Activated CD8-positive, alpha-beta T cell treated with anti-CD3 and anti-CD28 coated beads, Interleukin-2, amount 10 ng/mL, durations not matched to agents 7 days and 5 days (primary cell): Measurements from ENCODE around the gene UFSP1. TPM values are rescaled to one million over a fixed set of nuclear protein-coding genes. Genes with fewer than 3 reads are reported as not detected.
"Not testable (repeated sequence)": the region's sequence is repeated elsewhere in the genome, so short reads cannot be mapped to it uniquely, and the experiment has no call there.

Source experiments
- ATAC-seq: fragments of 150-1000 bp; cut with Tn5 transposase; one replicate; pipeline ENCODE4 v1.10.0; 2021; ENCODE audit warnings: moderate library complexity
- CTCF ChIA-PET: fragments of 350-600 bp; sonication (Branson Sonifier 250); formaldehyde crosslinking; loops from one replicate; lab custom pipeline; 2021; ENCODE audit warnings: antibody characterized with exemption; lab: Charles Lee
- POLR2A ChIA-PET: fragments of 350-600 bp; sonication (Branson Sonifier 250); formaldehyde crosslinking; loops from one replicate; lab custom pipeline; 2021; ENCODE audit warnings: antibody characterized with exemption; lab: Charles Lee
- DNase-seq: peaks from one replicate; pipeline ENCODE4 v3.0.0-alpha.2; 2020
- H3K27ac Mint-ChIP-seq: one replicate; pipeline ENCODE4 v1.8.0; 2021; ENCODE audit warnings: mild to moderate bottlenecking, mixed read lengths
- H3K27me3 Mint-ChIP-seq: one replicate; pipeline ENCODE4 v1.8.0; 2021; ENCODE audit warnings: low read depth, mixed read lengths
- H3K36me3 Mint-ChIP-seq: one replicate; pipeline ENCODE4 v1.8.0; 2021; ENCODE audit warnings: low read depth, mixed read lengths
- H3K4me1 Mint-ChIP-seq: one replicate; pipeline ENCODE4 v1.8.0; 2021; ENCODE audit warnings: low read depth, mixed read lengths
- H3K4me3 Mint-ChIP-seq: one replicate; pipeline ENCODE4 v1.8.0; 2021; ENCODE audit warnings: mild to moderate bottlenecking, mixed read lengths
- H3K9me3 Mint-ChIP-seq: one replicate; pipeline ENCODE4 v1.8.0; 2022; ENCODE audit warnings: mixed read lengths; ENCODE audit not compliant: insufficient read depth
- total RNA-seq, 2 experiments: library from RNA; stranded (reverse); gene quantifications; one replicate each; pipeline ENCODE4 v1.2.3, GENCODE V29; 2021

UFSP1 gene
- total RNA-seq: 1 to 10 TPM; 2.0 to 3.7 TPM

DNA sequence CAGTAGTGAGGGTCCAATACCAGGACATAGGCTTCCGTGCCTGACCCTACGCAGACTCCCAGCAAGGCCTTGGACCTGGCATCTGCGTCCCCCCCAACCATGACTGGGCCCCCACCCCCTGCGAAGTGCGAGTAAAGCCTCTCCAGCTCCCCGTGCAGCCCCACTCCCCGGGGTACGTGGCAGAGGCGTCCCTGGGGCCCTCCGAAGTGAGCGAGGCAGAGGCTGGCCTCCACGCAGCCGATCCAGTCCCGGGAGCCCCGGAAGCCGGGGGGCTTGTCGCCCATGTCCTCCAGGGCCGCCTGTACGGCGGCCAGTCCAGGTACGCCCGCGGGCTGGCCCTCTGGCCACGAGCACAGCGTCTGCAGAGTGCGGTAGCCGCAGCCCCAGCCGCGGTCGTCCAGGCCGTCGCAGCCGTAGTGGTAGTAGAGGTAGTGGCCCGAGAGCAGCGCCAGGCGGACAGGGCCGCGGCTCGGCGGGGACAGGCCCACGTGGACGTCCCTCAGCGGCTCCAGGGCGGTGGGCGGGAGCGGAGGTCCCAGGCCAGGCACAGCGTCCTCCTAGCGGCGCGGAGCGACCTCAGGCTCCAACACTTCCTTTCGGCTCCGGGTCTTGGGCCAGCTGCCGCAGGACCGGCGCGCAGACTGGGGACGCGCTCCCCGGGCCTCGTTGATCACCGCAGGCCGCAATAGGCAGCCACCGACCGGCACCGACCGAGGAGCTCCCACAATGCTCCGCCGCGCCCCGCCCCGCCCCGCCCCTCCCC lies at the start of gene UFSP1:
Gene UFSP1, minus strand, starts transcription at position 728 of the 763 bp plus-strand sequence. Its CDS starts 444 bp downstream, at position 284.
- H3K4me1 Mint-ChIP-seq: peaks cover 50% of the 10 kb centered on the region
- ChIA-PET CTCF (interaction anchor here (0.6 to 1.5 kb wide), 13 partner anchors 11 to 355 kb away, joined by 3 to 13 read pairs (median 6); partner anchors contain the start of genes POP7, SLC12A9 and SRRT), POLR2A (interaction anchor here (0.7 to 5.4 kb wide), 5 partner anchors 13 to 328 kb away, joined by 3 to 115 read pairs (median 4); partner anchors contain the start of genes PLOD3, SRRT, TRIM56 and ZNHIT1)
- peaks cover 46% of the 10 kb centered on the region for H3K36me3 Mint-ChIP-seq
- peak within 1 kb of the TSS; percentile 91 for H3K27ac Mint-ChIP-seq
- ATAC-seq: peak; percentile 53
- H3K27me3 Mint-ChIP-seq: peaks cover 19% of the 10 kb centered on the region
- no peak for DNase-seq
- no peaks in the 10 kb centered on the region for H3K9me3 Mint-ChIP-seq
- H3K4me3 Mint-ChIP-seq: peak within 1 kb of the TSS; percentile 82

DNA sequence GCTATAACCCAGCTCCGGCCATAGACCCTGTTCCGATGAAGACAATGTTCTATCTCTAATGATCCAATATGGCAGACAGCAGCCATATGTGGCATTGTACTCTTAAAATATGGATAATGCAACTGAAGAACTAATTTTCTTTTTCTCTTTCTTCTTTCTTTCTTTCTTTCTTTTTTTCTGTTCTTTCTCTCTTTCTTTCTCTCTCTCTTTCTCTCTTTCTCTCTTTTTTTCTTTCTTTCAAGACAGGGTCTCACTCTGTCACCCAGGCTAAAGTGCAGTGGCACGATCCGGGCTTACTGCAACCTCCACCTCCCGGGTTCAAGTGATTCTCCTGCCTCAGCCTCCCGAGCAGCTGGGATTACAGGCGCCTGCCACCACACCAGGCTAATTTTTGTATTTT lies 46.7 kb upstream of the UFSP1 start:
- POLR2A ChIA-PET, H3K9me3 Mint-ChIP-seq, H3K27ac Mint-ChIP-seq, CTCF ChIA-PET, H3K4me3 Mint-ChIP-seq, H3K36me3 Mint-ChIP-seq, ATAC-seq, DNase-seq, H3K27me3 Mint-ChIP-seq, H3K4me1 Mint-ChIP-seq: not testable (repeated sequence)

DNA sequence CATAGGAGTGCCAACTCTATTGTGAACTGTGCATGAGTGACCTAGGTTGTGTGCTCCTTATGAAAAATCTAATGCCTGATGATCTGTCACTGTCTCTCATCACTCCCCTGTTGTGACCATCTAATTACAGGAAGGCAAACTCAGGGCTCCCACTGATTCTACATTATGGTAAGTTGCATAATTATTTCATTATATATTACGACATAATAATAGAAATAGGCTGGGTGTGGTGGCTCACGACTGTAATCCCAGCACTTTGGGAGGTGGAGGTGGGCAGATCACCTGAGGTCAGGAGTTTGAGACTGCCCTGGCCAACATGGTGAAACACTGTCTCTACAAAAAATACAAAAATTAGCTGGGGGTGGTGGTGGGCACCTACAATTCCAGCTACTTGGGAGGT lies 45.9 kb upstream of the UFSP1 start:
- H3K27ac Mint-ChIP-seq, H3K36me3 Mint-ChIP-seq, DNase-seq, ATAC-seq, H3K4me3 Mint-ChIP-seq, H3K9me3 Mint-ChIP-seq, CTCF ChIA-PET, H3K27me3 Mint-ChIP-seq, POLR2A ChIA-PET, H3K4me1 Mint-ChIP-seq: not testable (repeated sequence)

DNA sequence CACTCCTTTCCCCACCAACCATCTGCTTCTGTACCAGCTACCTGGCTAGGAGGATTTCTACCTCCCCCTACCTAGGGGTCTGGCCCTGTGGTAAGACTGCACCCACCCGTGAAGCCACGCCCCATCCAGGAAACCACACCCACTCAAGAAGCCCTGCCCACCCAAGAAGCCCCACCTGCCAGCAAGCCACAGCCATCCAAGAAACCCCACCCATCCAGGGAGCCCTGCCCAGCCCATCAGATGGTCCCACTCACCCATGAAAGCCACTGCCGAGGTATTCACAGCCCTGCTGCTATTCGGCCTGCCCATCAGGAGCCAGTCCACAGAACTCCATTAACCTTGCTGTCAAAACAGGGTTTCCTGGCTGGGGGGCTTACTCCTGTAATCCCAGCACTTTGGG lies 44.2 kb upstream of the UFSP1 start:
- no peak for ATAC-seq
- no peaks in the 10 kb centered on the region for H3K4me1 Mint-ChIP-seq
- ChIA-PET CTCF (no interaction called here), POLR2A (no interaction called here)
- DNase-seq: no peak
- no peak overlapping the region for H3K4me3 Mint-ChIP-seq
- no peaks in the 10 kb centered on the region for H3K9me3 Mint-ChIP-seq
- H3K27me3 Mint-ChIP-seq: peaks cover 6% of the 10 kb centered on the region
- H3K27ac Mint-ChIP-seq: no peak overlapping the region
- no peaks in the 10 kb centered on the region for H3K36me3 Mint-ChIP-seq

DNA sequence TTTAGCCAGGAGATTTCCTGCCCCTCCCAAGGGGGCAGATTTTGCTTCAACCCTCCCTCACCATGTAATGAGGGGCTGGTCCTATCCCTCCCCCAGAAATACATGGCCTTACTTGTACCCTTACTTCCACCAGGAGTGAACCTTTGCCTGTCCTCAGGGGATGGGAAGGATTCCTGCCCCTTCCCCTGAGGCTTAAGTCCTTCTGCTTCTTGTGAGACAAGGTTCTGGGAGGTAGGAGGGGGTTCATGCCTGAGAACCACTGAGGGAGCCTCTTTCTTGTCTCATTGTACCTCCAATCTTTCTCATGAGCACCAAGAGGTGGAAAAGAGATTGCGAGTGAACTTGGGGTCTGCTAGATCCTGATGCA lies 40.3 kb upstream of the UFSP1 start:
- ATAC-seq (no peak), DNase-seq (no peak)
- H3K27ac Mint-ChIP-seq: no peak overlapping the region
- peaks cover 3% of the 10 kb centered on the region for H3K27me3 Mint-ChIP-seq
- CTCF ChIA-PET: no interaction called here
- H3K36me3 Mint-ChIP-seq: no peaks in the 10 kb centered on the region
- no peaks in the 10 kb centered on the region for H3K4me1 Mint-ChIP-seq
- POLR2A ChIA-PET: no interaction called here
- no peaks in the 10 kb centered on the region for H3K9me3 Mint-ChIP-seq
- H3K4me3 Mint-ChIP-seq: no peak overlapping the region

DNA sequence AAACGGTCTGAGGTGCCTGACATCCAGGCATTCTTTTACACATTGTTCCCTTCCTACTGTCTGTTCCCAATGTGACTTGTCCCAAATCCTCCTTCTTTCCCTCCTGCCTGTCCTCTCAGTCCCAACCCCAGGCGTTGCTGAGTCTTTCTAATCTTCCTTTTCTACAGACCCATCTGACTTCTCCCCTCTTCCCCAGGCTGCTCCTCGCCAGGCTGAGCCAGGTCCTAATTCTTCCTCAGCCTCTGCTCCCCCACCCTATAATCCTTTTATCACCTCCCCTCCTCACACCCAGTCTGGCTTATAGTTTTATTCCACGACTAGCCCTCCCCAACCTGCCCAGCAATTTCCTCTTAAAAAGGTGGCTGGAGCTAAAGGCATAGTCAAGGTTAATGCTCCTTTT lies 34.1 kb upstream of the UFSP1 start:
- H3K4me3 Mint-ChIP-seq, H3K4me1 Mint-ChIP-seq, H3K27ac Mint-ChIP-seq, POLR2A ChIA-PET, ATAC-seq, DNase-seq, CTCF ChIA-PET, H3K9me3 Mint-ChIP-seq, H3K36me3 Mint-ChIP-seq: not testable (repeated sequence)
- peaks cover 12% of the 10 kb centered on the region for H3K27me3 Mint-ChIP-seq

DNA sequence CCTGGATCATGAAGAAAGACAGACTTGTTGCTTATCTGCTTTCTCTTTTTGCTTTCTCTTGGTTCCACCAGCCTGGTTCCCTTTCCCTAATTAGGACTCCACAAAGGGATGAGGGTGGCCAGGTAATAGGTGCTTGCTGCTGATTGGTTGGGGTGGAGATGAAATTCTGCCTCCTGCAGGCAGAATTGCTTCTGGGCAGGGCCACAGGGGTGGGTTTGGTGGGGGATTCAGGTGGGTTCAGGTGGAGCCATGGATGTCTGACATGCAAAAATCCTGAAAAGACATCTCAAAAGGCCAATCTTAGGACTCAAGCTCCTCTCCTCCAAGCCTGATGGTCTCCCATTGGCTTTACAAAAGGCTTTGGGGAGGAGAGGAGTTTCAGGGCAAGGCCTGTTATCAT lies 31.5 kb upstream of the UFSP1 start:
- Mint-ChIP-seq H3K27me3 (peaks cover 12% of the 10 kb centered on the region), H3K9me3 (no peaks in the 10 kb centered on the region), H3K36me3 (no peaks in the 10 kb centered on the region), H3K4me1 (no peaks in the 10 kb centered on the region), H3K27ac (no peak overlapping the region), H3K4me3 (no peak overlapping the region)
- ChIA-PET CTCF (no interaction called here), POLR2A (no interaction called here)
- ATAC-seq: no peak
- DNase-seq: no peak

DNA sequence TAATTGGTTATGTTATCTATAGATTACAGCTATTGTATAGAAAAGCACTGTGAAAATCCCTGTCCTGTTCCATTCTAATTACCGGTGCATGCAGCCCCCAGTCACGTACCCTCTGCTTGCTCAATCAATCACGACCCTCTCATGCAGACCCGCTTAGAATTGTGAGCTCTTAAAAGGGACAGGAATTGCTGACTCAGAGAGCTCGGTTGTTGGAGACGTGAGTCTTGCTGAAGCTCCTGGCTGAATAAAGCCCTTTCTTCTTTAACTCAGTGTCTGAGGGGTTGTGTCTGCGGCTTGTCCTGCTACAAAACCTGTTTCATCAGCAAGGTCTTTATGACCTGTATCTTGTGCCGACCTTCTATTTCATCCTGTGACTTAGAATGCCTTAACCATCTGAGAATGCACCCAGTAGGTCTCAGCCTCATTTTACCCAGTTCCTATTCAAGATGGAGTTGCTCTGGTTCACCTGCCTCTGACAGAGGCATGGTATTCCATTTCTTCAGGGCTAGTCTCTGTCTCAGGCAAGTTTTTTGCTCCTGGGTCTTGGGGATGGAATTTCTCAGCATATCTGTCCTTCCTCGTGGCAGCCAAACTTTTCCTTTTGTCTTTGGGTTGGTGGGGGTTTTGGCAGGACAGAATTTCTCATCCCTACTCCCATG lies 30.4 kb upstream of the UFSP1 start:
- H3K27ac Mint-ChIP-seq, H3K4me3 Mint-ChIP-seq, H3K4me1 Mint-ChIP-seq, CTCF ChIA-PET, H3K9me3 Mint-ChIP-seq, DNase-seq, POLR2A ChIA-PET, ATAC-seq, H3K36me3 Mint-ChIP-seq: not testable (repeated sequence)
- peaks cover 12% of the 10 kb centered on the region for H3K27me3 Mint-ChIP-seq

DNA sequence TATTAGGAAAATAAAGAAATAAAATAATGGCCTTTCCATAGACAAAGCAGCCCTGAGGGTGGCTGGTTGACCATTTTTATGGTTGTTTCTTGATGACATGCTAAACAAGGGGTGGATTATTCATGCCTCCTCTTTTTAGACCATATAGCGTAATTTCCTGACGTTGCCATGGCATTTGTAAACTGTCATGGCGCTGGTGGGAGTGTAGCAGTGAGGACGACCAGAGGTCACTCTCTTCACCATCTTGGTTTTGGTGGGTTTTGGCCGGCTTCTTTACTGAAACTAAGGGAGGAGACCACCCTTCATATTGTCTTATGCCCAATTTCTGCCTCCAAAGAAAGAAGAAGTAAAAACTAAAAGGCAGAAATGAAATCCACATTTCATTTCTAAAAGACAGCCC lies 29.8 kb upstream of the UFSP1 start:
- peaks cover 12% of the 10 kb centered on the region for H3K27me3 Mint-ChIP-seq
- DNase-seq, H3K27ac Mint-ChIP-seq, ATAC-seq, H3K4me1 Mint-ChIP-seq, H3K36me3 Mint-ChIP-seq, POLR2A ChIA-PET, H3K4me3 Mint-ChIP-seq, CTCF ChIA-PET, H3K9me3 Mint-ChIP-seq: not testable (repeated sequence)

DNA sequence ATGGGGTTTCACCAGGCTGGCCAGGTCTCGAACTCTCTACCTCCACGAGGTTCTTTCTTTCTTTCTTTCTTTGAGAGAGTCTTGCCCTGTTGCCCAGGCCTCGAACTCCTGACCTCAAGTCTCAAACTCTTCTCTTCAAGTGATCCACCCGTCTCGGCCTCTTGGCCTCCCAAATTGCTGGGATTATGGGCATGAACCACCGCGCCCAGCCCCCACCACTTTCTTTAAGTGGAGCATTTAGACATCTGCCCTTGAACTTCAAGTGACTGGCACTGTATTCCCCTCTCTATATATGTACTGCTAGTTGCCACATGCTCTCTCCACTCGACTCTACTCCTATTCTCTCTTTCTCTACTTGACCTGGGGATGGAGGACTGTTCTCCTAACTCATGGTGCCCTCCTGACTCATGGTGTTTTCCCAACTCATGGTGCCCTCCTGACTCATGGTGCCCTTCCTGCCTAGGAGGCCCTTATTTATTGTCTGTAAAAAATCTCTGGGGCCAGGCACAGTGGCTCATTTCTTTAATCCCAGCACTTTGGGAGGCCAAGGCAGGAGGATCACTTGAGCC lies 25.4 kb upstream of the UFSP1 start:
- CTCF ChIA-PET: no interaction called here
- no peak overlapping the region for H3K4me3 Mint-ChIP-seq
- POLR2A ChIA-PET: no interaction called here
- H3K27me3 Mint-ChIP-seq: peaks cover 3% of the 10 kb centered on the region
- no peaks in the 10 kb centered on the region for H3K9me3 Mint-ChIP-seq
- ATAC-seq (no peak), DNase-seq (no peak)
- H3K27ac Mint-ChIP-seq: no peak overlapping the region
- H3K36me3 Mint-ChIP-seq: no peaks in the 10 kb centered on the region
- H3K4me1 Mint-ChIP-seq: no peaks in the 10 kb centered on the region

DNA sequence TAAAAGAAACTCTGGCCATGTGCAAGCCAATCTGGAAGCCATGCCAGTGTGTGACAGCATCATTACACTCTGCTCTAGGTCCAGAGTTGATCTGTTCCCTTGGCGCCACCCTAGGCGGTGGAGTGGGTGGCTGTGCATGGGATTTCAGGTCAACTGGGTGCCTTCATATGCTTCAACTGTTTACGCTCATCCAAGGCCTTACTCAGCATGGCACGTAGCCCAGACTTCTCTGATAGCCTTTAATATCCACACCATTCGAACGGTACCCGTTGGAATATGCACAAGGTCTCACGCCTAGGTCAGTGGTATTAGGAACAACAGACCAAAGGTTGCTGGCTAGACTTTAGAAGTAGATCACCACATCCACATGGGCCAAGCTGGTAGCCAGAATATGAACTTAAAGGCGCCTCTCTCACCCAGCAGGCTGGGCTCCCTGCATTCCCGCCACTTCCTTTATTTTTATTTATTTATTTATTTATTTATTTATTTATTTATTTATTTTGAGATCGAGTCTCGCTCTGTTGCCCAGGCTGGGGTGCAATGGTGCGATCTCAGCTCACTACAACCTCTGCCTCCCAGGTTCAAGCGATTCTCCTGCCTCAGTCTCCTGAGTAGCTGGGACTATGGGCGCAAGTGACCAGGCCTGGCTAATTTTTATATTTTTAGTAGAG lies 24.8 kb upstream of the UFSP1 start:
- ATAC-seq (no peak), DNase-seq (no peak)
- Mint-ChIP-seq H3K27ac (no peak overlapping the region), H3K4me3 (no peak overlapping the region), H3K4me1 (no peaks in the 10 kb centered on the region), H3K27me3 (peaks cover 3% of the 10 kb centered on the region), H3K36me3 (no peaks in the 10 kb centered on the region), H3K9me3 (no peaks in the 10 kb centered on the region)
- CTCF ChIA-PET: no interaction called here
- POLR2A ChIA-PET: no interaction called here

DNA sequence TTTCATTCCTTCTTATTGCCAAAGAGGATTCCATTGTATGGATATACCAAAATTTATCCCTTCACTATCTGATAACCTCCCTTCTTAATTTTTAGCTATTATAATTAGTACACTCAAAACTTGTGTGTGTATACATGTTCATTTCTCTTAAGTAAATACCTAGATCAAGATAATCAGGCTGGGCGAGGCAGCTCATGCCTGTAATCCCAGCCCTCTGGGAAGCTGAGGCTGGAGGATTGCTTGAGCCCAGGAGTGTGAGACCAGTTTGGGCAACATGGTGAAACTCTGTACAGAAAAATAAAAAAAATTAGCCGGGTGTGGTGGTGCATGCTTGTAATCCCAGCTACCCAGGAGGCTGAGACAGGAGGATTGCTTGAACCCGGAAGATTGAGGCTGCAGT lies 22.0 kb upstream of the UFSP1 start:
- CTCF ChIA-PET: no interaction called here
- no peaks in the 10 kb centered on the region for H3K36me3 Mint-ChIP-seq
- POLR2A ChIA-PET: interaction anchor here (0.6 kb wide), 1 partner anchor 173 kb away, joined by 3 read pairs; no protein-coding TSS in a partner anchor

More for the DNA sequence above, 22.0 kb upstream of the UFSP1 start:
- H3K27ac Mint-ChIP-seq: no peak overlapping the region
- H3K4me1 Mint-ChIP-seq: no peaks in the 10 kb centered on the region
- no peak for ATAC-seq
- no peaks in the 10 kb centered on the region for H3K9me3 Mint-ChIP-seq
- H3K27me3 Mint-ChIP-seq: peaks cover 3% of the 10 kb centered on the region
- DNase-seq: no peak
- no peak overlapping the region for H3K4me3 Mint-ChIP-seq
